ENCODE data around the gene RBM47.

DNA sequence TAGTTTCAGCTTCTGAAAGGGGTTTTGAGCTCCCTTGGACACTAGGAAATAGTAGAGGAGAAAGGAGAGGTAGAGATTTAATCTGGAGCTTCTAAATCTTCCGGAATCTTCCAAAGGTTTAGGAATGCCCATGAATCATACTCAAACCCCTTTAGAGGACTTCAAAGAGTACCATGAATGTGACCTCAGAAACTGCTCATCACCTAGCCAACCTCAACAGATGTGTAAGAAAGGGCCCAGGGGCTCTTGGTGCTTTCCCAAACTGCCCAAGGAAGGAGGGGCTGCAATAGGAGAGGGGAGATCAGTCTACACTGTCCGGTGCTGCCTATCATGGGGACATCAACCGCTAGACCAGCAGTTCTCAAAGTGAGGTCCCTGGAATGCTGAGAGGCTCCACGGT, 109.1 kb downstream of the RBM47 start:
- TF ChIP-seq, protein P1, sequence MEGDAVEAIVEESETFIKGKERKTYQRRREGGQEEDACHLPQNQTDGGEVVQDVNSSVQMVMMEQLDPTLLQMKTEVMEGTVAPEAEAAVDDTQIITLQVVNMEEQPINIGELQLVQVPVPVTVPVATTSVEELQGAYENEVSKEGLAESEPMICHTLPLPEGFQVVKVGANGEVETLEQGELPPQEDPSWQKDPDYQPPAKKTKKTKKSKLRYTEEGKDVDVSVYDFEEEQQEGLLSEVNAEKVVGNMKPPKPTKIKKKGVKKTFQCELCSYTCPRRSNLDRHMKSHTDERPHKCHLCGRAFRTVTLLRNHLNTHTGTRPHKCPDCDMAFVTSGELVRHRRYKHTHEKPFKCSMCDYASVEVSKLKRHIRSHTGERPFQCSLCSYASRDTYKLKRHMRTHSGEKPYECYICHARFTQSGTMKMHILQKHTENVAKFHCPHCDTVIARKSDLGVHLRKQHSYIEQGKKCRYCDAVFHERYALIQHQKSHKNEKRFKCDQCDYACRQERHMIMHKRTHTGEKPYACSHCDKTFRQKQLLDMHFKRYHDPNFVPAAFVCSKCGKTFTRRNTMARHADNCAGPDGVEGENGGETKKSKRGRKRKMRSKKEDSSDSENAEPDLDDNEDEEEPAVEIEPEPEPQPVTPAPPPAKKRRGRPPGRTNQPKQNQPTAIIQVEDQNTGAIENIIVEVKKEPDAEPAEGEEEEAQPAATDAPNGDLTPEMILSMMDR (conservative IDR thresholded peaks at IDR 0.05; ENCODE audit: low read depth, low read length) = no peak
- no peak for TF ChIP-seq EZH2 (IDR thresholded peaks at IDR 0.05; ENCODE audit: borderline replicate concordance, low read depth, low read length, poor library complexity, severe bottlenecking)
